ENCODE results near the gene MACROD2. TPM values are rescaled to one million over a fixed set of nuclear protein-coding genes. Genes with fewer than 3 reads are reported as not detected.
A peak's percentile ranks its signal among the peaks of the same experiment; 100 is the strongest.
"Not testable (repeated sequence)": the region's sequence is repeated elsewhere in the genome, so short reads cannot be mapped to it uniquely, and the experiment has no call there.

Gene MACROD2
- total RNA-seq, 1 experiment from 2014 or later = 3.1 TPM

- no peaks in the 10 kb centered on the region for H3K9me3 Mint-ChIP-seq (ENCODE audit: unreplicated experiment)
- BruUV-seq (replicated peaks) = no TSS peak
- H3K27me3 Mint-ChIP-seq (ENCODE audit: insufficient read depth, unreplicated experiment) = no peaks in the 10 kb centered on the region
- ChIA-PET POLR2A (interaction anchor here (0.6 kb wide), 1 partner anchor 43 kb away, joined by 3 read pairs; no protein-coding TSS in a partner anchor), CTCF (no interaction called here)
- DNase-seq (ENCODE audit: unreplicated experiment) = no peak
- intact Hi-C loops (cut with micrococcal nuclease) = no loop called here
- H3K4me3 Mint-ChIP-seq (ENCODE audit: unreplicated experiment) = no peak overlapping the region
- H3K27ac Mint-ChIP-seq (ENCODE audit: low read depth, unreplicated experiment) = no peak overlapping the region
- TF ChIP-seq CTCF (IDR thresholded peaks at IDR 0.05; ENCODE audit: unreplicated experiment) = no peak
- no peaks in the 10 kb centered on the region for H3K36me3 Mint-ChIP-seq (ENCODE audit: insufficient read depth, unreplicated experiment)
- H3K4me1 Mint-ChIP-seq (ENCODE audit: insufficient read depth, unreplicated experiment) = no peaks in the 10 kb centered on the region
Observed at GRCh38 chr20:15528391-15529111, 1533.2 kb downstream of the MACROD2 start.

- Mint-ChIP-seq H3K36me3 (ENCODE audit: insufficient read depth, unreplicated experiment) (peaks cover 5% of the 10 kb centered on the region), H3K4me3 (ENCODE audit: unreplicated experiment) (no peak overlapping the region), H3K27me3 (ENCODE audit: insufficient read depth, unreplicated experiment) (no peaks in the 10 kb centered on the region), H3K4me1 (ENCODE audit: insufficient read depth, unreplicated experiment) (no peaks in the 10 kb centered on the region), H3K27ac (ENCODE audit: low read depth, unreplicated experiment) (no peak overlapping the region), H3K9me3 (ENCODE audit: unreplicated experiment) (no peaks in the 10 kb centered on the region)
- ChIA-PET CTCF (no interaction called here), POLR2A (interaction anchor here (1.1 kb wide), 1 partner anchor 11 kb away, joined by 4 read pairs; no protein-coding TSS in a partner anchor)
- intact Hi-C loops (cut with micrococcal nuclease) = no loop called here
- no peak for TF ChIP-seq CTCF (IDR thresholded peaks at IDR 0.05; ENCODE audit: unreplicated experiment)
- no TSS peak for BruUV-seq (replicated peaks)
- DNase-seq (ENCODE audit: unreplicated experiment) = no peak
Observed at GRCh38 chr20:15535863-15536262, 1540.5 kb downstream of the MACROD2 start.

DNA sequence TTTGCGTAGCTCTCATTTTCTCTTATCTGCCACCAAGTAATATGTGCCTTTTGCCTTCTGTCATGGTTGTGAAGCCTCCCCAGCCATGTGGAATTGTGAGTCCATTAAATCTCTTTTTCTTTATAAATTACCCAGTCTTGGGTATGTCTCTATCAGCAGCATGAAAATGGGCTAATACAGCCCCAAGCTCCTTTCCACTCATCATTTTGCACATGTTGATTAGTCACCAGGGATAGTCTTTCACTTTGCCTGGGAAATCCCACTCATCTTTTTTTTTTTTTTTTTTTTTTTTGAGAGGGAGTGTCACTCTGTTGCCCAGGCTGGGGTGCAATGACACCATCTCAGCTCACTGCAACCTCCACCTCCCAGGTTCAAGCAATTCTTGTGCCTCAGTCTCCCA is 1541.9 kb downstream of the MACROD2 start:
- DNase-seq (ENCODE audit: unreplicated experiment) = peak; percentile 2
- H3K4me3 Mint-ChIP-seq (ENCODE audit: unreplicated experiment); H3K4me1 Mint-ChIP-seq (ENCODE audit: insufficient read depth, unreplicated experiment); H3K9me3 Mint-ChIP-seq (ENCODE audit: unreplicated experiment); H3K27me3 Mint-ChIP-seq (ENCODE audit: insufficient read depth, unreplicated experiment); H3K27ac Mint-ChIP-seq (ENCODE audit: low read depth, unreplicated experiment); CTCF ChIA-PET; intact Hi-C loops (cut with micrococcal nuclease); BruUV-seq (replicated peaks); H3K36me3 Mint-ChIP-seq (ENCODE audit: insufficient read depth, unreplicated experiment): not testable (repeated sequence)
- POLR2A ChIA-PET = interaction anchor here (1.1 kb wide), 1 partner anchor 10 kb away, joined by 4 read pairs; no protein-coding TSS in a partner anchor

DNA sequence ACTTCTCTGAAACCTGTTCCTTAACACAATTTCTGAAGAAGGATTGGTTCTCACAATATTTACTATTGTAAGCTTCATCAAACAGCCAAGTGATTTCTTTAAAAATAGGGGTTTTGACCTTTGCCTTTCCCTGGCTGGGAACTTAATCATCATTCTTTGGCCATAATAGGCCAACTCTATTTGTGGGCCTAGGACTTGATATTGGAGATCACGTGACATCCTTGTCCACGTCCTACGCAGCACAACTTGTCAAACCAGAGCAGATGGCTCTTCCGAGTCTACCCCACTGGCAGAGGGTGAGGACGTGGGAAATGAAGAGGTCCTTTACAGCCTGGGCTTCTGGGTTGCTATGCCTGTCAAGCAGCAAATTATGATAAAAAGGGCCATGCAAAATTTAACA is 1547.3 kb downstream of the MACROD2 start:
- Mint-ChIP-seq H3K36me3 (ENCODE audit: insufficient read depth, unreplicated experiment) (peaks cover 5% of the 10 kb centered on the region), H3K27ac (ENCODE audit: low read depth, unreplicated experiment) (no peak overlapping the region), H3K4me3 (ENCODE audit: unreplicated experiment) (no peak overlapping the region), H3K27me3 (ENCODE audit: insufficient read depth, unreplicated experiment) (no peaks in the 10 kb centered on the region), H3K9me3 (ENCODE audit: unreplicated experiment) (no peaks in the 10 kb centered on the region), H3K4me1 (ENCODE audit: insufficient read depth, unreplicated experiment) (no peaks in the 10 kb centered on the region)
- BruUV-seq (replicated peaks) = no TSS peak
- CTCF ChIA-PET = interaction anchor here (0.7 kb wide), 1 partner anchor 1056 kb away, joined by 3 read pairs; no protein-coding TSS in a partner anchor
- DNase-seq (ENCODE audit: unreplicated experiment) = no peak
- TF ChIP-seq CTCF (IDR thresholded peaks at IDR 0.05; ENCODE audit: unreplicated experiment) = no peak
- POLR2A ChIA-PET = no interaction called here
- intact Hi-C loops (cut with micrococcal nuclease) = no loop called here

Data from MCF 10A (cell line).